ENCODE results near the gene PLA2G4A.
A peak's percentile ranks its signal among the peaks of the same experiment; 100 is the strongest.

The PLA2G4A gene

DNA sequence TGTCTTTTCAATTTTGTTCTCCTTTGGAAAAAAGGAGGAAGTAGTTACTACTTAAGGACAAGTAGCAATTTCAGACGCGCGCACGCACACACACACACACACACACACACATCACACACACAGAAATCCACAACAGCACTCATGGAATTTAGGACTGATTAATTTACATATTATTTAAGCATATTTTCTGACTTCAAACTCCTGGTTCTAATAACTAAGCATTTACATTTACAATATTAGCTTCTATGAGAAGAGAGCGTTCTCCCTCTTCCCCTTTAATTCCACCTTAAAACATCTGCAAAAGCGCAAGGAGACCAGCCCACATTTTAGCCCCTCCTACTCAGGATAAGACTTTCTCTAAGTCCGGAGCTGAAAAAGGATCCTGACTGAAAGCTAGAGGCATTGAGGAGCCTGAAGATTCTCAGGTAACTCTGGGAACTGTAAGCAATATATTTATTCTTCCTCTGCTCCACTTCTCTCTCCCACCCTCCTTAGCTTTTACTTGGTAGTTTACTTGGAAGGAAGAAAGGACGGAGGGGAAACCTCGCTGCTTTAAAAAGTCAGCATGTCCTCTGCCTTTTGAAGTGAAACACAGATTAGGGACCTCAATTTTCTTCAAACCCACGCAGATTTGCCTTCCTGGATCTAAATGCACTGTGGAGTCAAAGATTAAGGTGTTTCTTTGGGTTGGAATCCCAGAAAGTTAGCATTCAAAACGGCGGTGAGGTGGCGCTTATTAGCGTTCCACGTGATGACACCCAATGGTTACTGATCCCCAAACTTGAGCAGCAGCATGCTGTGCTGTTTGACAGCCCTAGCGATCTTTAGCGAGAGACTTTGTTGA, at the start of gene PLA2G4A:
PLA2G4A (plus strand) TSS at position 339 of the 844 bp plus-strand sequence. CDS start 25,406 bp downstream, outside the sequence.
- DNase-seq = peak; percentile 72

DNA sequence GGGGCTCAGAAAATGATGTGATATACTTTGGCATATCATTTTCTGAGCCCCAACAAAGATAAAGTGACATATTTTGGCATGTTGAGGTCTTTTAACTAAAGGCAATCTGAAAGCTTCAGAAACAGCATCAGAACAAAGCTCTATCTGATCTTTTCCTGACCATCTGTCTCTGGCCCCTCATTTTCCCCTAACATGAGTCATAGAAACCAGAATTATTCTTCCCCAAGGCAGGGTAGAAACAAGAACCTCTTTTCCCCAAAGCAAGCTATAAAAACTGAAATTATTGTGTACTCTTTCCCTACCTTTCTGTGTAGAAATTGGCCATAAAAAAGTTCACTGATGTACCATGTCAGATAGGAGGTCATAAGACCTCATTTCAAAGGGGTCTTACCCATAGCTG, 48.7 kb upstream of the PLA2G4A start:
- DNase-seq = no peak

DNA sequence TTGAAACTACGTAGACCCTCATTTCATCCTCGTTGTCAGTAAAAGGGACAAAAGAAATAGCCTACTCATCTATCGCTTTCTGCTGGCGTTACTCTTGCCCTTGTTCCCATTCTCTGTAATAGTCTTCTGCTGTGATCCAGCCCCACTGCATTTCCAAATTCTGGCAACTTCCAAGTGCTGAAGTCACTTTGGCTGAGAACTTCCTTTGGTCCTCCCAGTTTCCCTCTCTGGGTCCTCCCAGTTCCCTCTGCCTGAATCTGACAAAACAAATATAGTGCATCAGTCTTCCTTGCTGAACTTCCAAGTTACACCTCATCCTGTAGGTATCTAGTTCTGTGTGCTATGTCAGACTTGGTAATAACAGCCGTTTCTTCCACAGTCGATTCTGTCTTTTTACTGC, 47.0 kb upstream of the PLA2G4A start:
- peak; percentile 67 for DNase-seq

DNA sequence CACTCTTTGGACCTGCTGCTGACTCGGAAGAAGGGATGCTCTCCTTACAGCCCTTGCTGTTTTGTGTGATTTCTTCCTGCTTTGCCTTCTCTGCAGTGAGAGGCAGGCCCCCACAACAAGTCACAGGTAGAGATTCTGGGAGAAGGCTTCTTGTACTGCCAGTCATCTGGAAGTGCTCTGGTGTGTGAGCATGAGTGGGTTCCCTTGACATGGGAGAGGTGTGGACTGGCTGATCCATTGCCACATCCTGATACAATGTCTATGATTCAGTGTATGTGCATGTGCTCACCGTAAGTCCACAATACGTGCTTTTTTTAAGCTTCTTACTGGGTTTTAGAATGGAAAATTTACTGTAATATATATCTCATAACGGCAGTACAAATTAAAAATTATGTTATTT, 46.0 kb upstream of the PLA2G4A start:
- no peak for DNase-seq

DNA sequence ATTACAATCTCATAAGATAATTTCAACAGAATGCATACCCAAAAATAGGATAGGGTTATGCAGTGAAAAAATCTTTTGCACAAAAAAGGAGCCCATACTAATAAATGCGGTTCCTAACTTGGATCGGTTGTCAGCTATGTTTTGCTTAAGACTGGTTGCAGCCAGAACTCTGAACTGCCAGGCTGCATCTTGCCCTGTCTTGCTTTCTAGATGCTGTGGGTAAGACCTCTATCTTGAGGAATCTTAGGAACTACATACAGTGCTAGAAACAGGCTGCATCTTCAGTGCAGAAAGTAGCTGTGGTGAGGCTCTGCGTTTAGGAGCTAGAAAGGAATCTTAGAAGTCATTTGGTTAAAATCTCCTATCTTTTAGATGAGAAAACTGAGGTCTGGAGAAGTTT, 45.6 kb upstream of the PLA2G4A start:
- DNase-seq = no peak

DNA sequence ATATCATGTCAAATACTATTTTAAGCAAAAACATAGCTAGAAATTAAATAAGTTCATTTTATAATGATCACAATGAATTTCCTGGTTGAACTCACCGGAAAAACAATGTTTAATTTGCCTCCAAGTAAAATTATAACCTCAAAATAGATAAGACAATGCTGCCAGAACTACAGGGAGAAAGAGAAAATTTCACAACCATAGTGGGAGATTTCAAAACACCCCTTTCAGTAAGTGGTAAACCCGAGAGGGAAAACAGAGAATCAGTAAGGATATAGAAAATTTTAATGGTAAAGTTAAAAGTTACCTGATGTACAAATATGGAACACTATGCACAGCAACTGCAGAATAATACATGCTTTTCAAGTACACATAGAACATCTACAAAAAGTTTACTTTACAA, 43.2 kb upstream of the PLA2G4A start:
- DNase-seq = no peak

DNA sequence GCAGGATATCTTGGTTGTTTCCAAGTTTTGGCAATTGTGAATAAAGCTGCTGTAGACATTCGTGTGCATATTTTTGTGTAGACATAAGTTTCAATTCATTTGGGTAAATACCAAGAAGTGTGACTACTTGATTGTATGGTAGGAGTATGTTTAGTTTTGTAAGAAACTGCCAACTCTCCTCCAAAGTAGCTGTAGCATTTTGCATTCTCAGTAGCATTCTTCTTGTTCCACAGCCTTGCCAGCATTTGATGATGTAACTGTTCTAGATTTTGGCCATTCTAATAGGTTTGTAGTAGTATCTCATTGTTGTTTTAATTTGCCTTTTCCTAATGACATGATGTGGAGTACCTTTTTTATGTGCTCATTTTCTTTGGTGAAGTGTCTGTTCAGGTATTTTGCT, 38.6 kb upstream of the PLA2G4A start:
- DNase-seq = no peak

DNA sequence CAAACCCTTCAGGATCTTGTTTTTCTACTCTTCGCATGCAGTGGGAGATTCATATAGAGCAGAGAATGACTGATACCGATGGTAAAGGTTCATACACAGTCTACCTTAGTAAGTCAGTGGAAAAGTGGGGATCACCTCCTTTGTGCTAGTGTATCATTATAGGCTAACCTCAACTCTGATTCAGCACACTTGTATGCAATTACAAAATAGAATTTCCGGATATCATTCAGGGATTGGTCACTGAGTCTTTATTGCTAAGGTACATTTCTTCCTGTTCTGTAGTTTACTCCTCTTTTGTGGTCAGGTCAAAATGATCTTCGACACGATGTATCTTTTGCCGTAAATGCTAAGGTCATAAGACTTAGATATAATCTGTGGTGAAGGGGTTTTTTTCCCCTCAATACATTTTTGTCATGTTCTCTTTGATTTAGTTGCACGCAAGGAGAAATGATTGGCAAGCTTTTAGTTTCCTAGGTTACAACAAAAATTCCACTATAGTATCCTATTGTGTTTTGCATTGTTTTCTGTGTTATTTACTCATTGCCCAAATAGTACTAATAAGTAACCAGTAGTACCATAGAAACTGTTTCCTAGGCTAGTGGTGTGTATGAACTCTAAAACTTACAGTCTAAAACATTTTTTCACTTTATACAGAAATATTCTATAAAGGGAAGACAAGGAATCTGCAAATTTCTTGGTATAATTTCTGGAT, 35.7 kb upstream of the PLA2G4A start:
- DNase-seq = no peak

DNA sequence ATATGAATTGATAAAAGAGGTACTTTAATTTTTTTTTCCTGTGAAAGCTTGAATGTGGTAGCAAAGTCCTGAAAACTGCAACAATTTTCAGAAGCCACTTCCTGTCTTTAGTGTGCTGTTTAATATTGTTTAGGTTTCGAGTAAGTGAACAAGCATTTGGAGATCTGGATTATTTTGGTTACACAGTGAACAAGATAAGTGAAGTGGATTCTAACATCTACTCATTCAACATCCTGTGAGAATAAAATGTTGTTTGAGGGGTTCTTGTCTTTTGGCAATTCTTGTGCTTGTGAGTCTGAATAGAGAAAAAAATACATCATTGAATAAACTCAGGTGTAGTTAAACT, 35.2 kb upstream of the PLA2G4A start:
- no peak for DNase-seq

DNA sequence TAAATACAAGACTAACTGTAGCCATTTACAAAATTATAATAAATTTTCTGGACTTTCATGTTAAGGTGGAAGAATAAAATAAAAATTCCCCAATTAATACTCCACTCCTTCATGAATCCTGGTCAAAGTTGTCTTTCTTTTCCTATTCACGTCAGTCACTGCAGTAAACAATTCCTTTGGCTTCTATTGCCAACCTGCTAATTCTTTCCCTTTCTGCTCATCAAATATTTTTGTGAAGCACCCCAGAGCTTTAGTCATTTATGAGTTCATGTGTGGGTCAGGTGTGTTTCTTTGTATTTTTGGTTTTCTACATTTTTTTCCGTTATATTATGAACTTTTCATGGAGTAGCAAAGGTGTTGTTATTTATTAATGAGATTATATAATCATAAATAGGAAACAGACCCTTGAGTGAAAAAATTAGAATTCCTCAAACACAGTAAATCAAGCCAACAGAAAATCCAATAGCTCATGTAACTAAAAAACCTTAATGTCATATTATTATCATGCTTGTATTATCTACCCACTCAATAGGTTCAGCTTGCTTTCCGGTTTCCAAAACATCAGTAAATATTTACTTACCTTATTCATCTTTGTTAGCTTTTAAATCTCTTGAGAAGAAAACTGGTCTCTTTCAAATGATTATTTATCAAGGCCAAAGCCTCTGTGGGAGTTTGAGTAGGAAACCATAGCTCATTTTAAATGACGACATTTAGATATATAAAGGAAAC, 29.6 kb upstream of the PLA2G4A start:
- DNase-seq = no peak

DNA sequence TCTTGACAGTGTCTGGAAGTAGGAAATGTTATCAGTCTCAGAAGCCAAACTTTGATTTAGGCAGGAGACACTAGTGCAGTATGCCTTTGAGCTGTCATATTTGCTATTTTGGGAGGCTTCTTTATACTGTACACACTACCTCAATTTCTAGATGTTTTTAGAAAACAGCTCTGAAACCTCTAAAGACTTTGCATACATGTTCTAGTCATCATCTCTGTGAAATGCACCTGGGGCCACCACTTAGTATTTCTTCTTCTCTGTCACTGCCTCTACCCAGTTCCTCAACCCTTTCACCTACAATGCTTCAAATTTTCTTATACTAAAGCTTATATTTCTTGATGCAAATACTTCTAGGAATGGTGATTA, 29.1 kb upstream of the PLA2G4A start:
- DNase-seq = no peak

DNA sequence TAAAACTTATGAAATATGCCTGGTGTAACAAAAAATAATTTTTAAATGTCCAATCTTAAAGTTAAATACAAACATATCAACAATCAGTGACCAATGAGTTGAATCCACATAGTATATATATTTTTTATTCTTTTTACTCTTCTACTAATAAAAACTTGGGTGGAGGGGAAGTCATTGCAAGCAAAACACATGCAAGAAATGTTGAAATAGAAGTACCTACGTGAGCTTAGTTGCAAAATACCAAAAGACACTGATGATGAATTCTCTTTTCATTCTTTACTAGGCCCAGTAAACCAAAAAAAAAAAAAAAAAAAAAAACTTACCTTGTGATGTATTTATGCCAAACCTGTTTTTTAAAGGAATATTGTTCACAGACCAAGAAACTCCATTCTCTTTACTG, 26.4 kb upstream of the PLA2G4A start:
- DNase-seq = no peak

DNA sequence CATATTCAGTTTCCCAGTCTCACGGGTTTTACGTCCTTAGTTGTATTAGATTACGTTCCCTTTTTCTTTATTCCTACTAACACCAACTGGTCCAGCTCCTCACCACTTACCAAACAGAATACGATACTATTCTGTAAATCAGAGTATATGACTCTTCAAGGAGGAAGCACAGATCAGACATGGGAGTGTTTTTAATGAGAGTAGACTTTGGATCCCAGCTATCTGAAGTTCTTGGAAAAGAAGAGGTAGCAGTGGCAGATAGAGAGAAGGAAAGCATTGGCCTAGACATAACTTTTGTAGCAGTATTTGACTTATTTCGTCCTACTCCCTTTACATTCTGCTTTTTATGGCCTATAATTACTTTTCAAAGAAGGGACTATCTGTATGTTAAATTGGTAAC, 24.1 kb upstream of the PLA2G4A start:
- DNase-seq = no peak

DNA sequence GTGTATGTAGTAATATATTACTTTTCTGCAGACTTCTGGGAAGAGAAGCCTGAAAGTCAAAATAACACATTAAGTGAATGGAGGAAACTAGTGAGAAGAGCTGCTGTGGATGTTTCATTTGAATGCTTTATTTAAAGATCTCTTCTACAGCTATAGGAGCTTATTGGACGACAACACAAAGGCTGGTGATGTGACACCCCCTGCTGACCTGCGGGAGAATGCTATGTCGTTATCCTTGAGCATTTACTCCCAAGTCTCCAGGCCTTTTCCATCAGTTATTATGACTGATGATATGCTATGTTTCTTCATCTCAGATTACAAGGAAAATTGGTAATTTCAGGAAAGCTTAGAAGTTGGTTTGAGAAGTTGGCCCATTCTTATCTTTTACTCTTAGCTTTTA, 22.3 kb upstream of the PLA2G4A start:
- DNase-seq = no peak

DNA sequence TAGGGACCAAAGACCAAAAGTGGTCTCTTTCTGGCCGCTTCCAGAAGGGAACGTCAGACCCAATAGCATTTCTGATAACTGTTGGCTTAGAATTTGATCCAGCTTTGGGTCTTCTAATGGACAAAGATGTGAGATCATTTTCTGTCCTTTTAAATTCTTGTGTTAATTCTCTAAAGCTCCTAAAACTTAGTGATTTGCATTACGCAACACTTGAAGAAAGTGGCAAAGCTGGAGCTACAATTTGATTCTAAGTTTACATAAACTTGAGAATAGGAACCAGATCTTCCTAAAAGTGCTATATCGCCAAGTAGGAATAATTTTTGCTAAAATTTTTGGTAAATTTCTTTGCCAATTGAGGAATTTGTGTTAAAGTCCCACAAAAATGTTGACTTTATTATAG, 21.6 kb upstream of the PLA2G4A start:
- no peak for DNase-seq

DNA sequence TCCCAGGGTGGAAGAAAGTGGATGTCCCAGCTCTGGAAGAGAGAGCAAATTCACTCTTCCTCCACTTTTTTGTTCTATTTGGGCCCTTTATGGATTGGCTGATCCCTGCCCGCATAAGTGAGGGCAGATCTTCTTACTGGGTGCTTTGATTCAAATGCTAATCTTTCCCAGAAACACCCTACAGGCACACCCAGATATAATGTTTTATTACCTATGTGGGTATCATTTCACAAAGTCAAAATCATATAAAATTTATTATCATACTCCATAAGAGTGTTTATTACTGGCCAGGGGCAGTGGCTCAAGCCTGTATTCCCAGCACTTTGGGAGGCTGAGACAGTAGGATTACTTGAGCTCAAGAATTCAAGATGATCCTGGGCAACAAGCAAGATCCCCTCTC, 16.9 kb upstream of the PLA2G4A start:
- no peak for DNase-seq

DNA sequence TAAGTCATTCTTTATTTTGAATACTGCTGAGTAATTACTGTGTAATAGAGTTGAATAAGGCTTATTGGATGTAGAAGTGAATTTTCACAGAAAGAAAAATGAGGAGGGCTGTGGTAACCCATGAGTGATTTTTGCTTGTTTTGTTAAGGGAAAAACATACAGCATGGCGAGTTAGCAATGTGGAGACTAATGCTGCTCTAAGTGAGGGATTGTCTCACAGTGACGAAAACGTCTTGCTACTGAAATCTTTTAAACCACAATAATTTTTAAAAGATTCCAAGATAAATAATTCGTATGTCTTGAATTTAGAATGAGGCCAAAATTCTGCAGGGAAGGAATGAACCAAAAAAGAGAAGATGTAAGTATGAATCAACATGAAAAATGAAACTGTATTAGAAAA, 16.2 kb upstream of the PLA2G4A start:
- DNase-seq = no peak

DNA sequence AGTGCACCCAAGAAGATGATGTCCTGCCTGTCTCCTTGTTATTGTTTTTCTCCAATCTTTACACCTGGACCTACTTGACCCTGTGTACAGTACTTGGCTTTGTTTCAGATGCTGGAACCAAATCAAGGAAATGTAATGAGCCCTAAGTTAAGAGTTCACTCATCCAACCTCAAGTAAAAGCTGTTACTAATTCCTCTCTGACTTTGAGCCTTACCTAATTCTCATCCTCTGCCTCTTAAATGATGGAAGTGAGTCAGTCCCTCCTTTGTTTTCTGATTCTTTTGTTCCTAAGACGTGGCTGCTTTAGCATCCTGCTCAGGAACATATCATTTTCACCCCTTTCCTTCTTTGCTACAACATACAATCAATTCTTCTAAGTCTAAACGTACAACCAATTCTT, 15.3 kb upstream of the PLA2G4A start:
- no peak for DNase-seq

DNA sequence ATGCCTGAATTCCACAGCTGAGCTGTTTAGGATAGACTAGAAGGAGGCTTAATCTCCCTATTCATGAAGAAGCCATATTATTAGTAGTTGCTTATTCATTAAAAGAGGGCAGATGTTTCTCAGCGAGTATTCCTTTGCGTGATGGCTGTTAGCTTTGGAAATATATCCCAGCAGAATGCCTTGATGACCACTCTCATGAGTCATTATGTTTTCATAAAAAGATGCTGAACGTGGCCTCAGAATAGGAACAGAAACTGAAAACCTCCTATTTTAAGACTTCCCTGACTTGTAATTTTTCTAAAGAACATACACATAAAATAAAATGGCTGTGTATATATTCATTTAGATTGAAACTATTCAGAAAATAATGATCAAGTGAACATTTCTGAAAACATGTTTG, 9.6 kb upstream of the PLA2G4A start:
- DNase-seq = no peak

DNA sequence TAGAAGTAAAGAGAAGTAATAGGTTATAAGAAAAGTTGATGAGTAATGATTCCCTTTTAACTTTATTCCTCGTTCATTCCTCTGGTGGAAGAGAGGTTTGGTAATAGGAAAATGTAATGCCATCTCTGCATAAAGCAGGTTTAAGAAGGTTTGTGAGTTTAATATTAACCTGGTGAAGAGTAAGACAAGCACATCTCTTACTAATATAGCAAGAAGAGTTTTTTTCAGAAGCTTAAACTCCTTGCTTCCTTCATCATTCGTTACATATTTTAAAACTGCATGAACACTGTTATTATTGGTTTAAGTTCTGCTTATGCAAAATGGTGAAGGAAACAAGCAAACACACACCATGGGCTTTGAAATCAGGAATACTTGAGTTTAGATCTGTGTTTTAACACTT, 9.2 kb upstream of the PLA2G4A start:
- DNase-seq = no peak

DNA sequence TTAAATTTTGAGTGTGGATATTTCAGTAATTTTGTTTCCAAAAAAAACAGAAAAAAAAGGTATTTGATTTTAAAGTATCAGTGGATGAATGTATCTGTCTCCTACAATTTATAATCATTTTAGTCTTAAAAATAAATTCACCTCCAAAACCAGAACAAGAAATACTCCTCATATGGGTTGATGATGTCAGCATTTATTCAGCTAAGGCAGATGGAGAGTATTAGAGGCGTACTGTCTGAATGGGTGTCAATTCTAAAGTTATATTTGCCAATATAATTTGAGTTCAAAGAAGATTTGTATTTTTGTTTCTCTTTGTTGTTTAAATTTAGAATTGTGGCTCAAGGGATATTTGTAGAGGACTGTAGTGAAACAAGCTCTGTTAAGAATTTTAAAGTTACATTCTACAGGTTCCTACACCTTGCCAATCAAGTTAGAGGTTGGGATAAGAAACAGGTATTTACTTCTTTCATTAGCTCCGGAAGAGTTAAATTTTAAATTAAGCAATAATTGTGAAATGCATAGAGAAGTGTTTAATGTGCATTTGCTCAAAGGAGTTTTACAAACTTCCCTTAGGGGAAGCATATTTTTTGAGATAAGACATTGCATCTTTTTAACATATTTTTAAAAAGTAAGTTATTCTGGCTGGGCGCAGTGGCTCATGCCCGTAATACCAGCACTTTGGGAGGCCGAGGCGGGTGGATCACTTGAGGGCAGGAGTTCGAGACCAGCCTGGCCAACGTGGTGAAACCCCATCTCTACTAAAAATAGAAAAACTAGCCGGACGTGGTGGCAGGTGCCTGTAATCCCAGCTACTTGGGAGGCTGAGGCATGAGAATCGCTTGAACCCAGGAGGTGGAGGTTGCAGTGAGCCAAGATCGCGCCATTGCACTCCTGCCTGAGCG, 1.2 kb downstream of the PLA2G4A start:
- no peak for DNase-seq

DNA sequence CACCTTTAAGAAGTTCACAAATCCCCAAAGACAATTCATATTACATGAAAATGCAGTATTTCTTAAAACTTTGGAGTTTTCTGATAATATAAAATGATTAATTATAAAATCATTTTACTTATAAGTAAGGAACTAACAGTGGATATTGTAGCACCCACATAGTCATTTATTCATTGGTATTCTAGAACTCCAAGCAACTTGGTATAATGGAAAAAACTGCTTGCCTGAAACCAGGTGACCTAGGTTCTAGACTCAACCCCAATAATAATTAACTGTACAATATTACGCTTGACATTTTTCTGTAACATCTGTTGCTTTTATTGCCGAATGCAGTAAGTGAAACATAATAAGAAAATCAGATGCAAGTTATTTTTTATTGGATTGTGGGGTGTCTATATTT, 2.4 kb downstream of the PLA2G4A start:
- DNase-seq = no peak

DNA sequence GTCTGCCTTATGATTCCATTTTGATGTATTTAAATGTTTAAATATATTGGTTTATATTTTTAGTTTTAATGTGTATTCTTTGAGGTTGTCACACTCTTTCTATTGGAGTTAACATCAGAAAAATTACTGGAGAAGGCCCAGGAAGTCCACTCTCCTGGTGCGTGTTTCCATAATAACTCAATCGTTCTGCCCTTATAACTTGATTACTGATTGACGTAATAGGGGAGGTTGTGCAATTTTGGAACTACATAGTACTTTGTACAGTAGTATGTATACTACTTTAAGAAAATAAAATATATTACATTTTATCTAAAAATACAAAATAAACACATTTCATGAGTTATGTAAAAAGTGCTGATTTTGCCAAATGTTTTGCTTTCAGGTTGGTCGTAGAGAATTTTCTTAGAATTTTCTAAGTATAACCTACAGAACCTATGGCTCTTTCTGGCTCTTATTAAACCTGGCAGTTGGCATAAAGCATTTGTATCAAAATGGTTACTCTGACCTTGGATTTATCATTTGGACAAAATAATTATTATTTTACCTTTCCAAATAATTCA, 5.7 kb downstream of the PLA2G4A start:
- DNase-seq = no peak
